ENCODE measurements around the gene STK4. TPM values are rescaled to one million over a fixed set of nuclear protein-coding genes. Genes with fewer than 3 reads are reported as not detected.

STK4 gene
- total and polyA plus RNA-seq, 2 of the 4 experiments (the other 2 are of a cell fraction) = 10.2 to 22.2 TPM

GRCh38 chr20:44945261-44945660 lies 21.1 kb upstream of the STK4 start:
- in situ Hi-C loops (cut with MboI; ENCODE audit: low sequenced_read_pairs) (no loop called here), intact Hi-C loops (cut with micrococcal nuclease) (no loop called here), dilution Hi-C loops (cut with HindIII; ENCODE audit: low sequenced_read_pairs, unreplicated experiment) (no loop called here)
- Histone ChIP-seq H3K27ac (ENCODE audit: insufficient read depth, low read length) (no peak overlapping the region), H3K9ac (ENCODE audit: low read depth, low read length) (no peak overlapping the region), H4K5ac (ENCODE audit: low read depth, low read length) (no peak overlapping the region), H3K27me3 (ENCODE audit: control insufficient read depth, insufficient read depth, low read length) (no peaks in the 10 kb centered on the region), H2AFZ (replicated peaks; ENCODE audit: low read length, poor library complexity) (no peak overlapping the region), H3K9me1 (ENCODE audit: insufficient read depth, low read length) (peaks cover 3% of the 10 kb centered on the region; the same call in 1 of the 2 replicates), H2AK9ac (replicated peaks; ENCODE audit: low read depth, low read length, poor library complexity) (no peak overlapping the region), H3K56ac (ENCODE audit: extremely low read depth, insufficient read depth, low read length) (no peak overlapping the region), H2BK20ac (ENCODE audit: low read depth, low read length) (no peak overlapping the region), H4K20me1 (ENCODE audit: insufficient read depth, low read length) (no peaks in the 10 kb centered on the region), H3K4ac (ENCODE audit: low read depth, low read length) (no peak overlapping the region), H3K79me1 (ENCODE audit: low read depth in 1 of 2, low read length in 2 of 2) (peaks cover 0 to 8% of the 10 kb centered on the region in 2 experiments; a peak in 2 of 4 replicates), H3K4me2 (ENCODE audit: low read depth, low read length) (no peak overlapping the region), H3K36me3 (ENCODE audit: control insufficient read depth, insufficient read depth, low read length) (peaks cover 48% of the 10 kb centered on the region), H3K14ac (replicated peaks; ENCODE audit: low read depth, low read length) (no peak overlapping the region), H3K18ac (ENCODE audit: low read depth, low read length) (no peak overlapping the region), H3K4me3 (ENCODE audit: insufficient read depth, low read depth, low read length) (no peak overlapping the region), H4K8ac (ENCODE audit: low read depth in 2 of 2, low read length in 2 of 2) (no peak overlapping the region), H3K23ac (ENCODE audit: low read depth, low read length) (no peak overlapping the region), H2AK5ac (ENCODE audit: low read depth, low read length) (no peak overlapping the region), H2BK120ac (ENCODE audit: low read depth, low read length) (no peak overlapping the region), H2BK5ac (ENCODE audit: low read depth, low read length, poor library complexity, severe bottlenecking) (no peak overlapping the region), H3K9me3 (ENCODE audit: control insufficient read depth, insufficient read depth, low read length) (no peaks in the 10 kb centered on the region), H4K91ac (ENCODE audit: insufficient read depth, low read depth, low read length) (no peak overlapping the region), H2BK15ac (ENCODE audit: low read depth, low read length) (no peak overlapping the region), H3K4me1 (ENCODE audit: control insufficient read depth, insufficient read depth, low read length) (peaks cover 2% of the 10 kb centered on the region; the same call in 1 of the 2 replicates)
- no peak for TF ChIP-seq FOS (IDR thresholded peaks at IDR 0.05; ENCODE audit: low read depth, low read length)
- no peak for TF ChIP-seq BHLHE40 (IDR thresholded peaks at IDR 0.05; ENCODE audit: low read depth, low read length)
- no peak for TF ChIP-seq RCOR1 (IDR thresholded peaks at IDR 0.05; ENCODE audit: insufficient replicate concordance, low read length)
- TF ChIP-seq ELK1 (IDR thresholded peaks at IDR 0.05; ENCODE audit: borderline replicate concordance, low read depth, low read length) = no peak
- no peak for TF ChIP-seq MAFK (IDR thresholded peaks at IDR 0.05; ENCODE audit: low read depth, low read length)
- TF ChIP-seq MAZ (IDR thresholded peaks at IDR 0.05; ENCODE audit: borderline replicate concordance, low read depth, low read length) = no peak
- TF ChIP-seq USF2 (IDR thresholded peaks at IDR 0.05; ENCODE audit: low read depth, low read length) = no peak
- TF ChIP-seq NFE2L2 (IDR thresholded peaks at IDR 0.05; ENCODE audit: low read depth, low read length) = no peak
- no peak for TF ChIP-seq SMC3 (IDR thresholded peaks at IDR 0.05; ENCODE audit: low read depth, low read length)
- no peak for TF ChIP-seq POLR2A (IDR thresholded peaks at IDR 0.05; ENCODE audit: low read depth, low read length)
- TF ChIP-seq CHD1 (IDR thresholded peaks at IDR 0.05; ENCODE audit: low read depth, low read length) = no peak
- TF ChIP-seq RFX5 (IDR thresholded peaks at IDR 0.05; ENCODE audit: low read depth, low read length) = no peak
- TF ChIP-seq CTCF (conservative IDR thresholded peaks at IDR 0.05; ENCODE audit: low read depth, low read length) = no peak
- no peak for TF ChIP-seq RAD21 (IDR thresholded peaks at IDR 0.05; ENCODE audit: low read length)
- no peak for TF ChIP-seq CEBPB (IDR thresholded peaks at IDR 0.05; ENCODE audit: low read depth, low read length)
- TF ChIP-seq MXI1 (IDR thresholded peaks at IDR 0.05; ENCODE audit: borderline replicate concordance, low read depth, low read length) = no peak
- DNase-seq (no peak), ATAC-seq (ENCODE audit: low read depth) (no peak)
- WGBS, 2 experiments (ENCODE audit: extremely low coverage in 2 of 2, insufficient read length in 1 of 2) = 94% methylated on average over 5 of the region's 6 CpGs; no CpG with 5 or more reads in 1 of the 2 experiments
- POLR2A ChIA-PET (ENCODE audit: unreplicated experiment) = no interaction called here
- CTCF ChIA-PET = no interaction called here
- no TSS peak for BruUV-seq (replicated peaks)
